CD4-positive, alpha-beta T cell treated with Interleukin-1 beta for 1 hour (primary cell): ENCODE data around the gene ZFAND2A.
"Not testable (repeated sequence)": the region's sequence is repeated elsewhere in the genome, so short reads cannot be mapped to it uniquely, and the experiment has no call there.

ENCODE experiments used
- DNase-seq, 2 donors: peaks; one replicate each; pipeline ENCODE4 v3.0.0-alpha.2; 2020 to 2022

Gene ZFAND2A

GRCh38 chr7:1159891-1160669, at the start of gene ZFAND2A:
ZFAND2A (minus strand) TSS chr7:1160196; CDS start chr7:1158212, 1,984 bp downstream.
- peak; percentile 98 for DNase-seq

- no peak for DNase-seq
Observed at GRCh38 chr7:1209097-1209496, 49.1 kb upstream of the ZFAND2A start.

GRCh38 chr7:1205742-1206141, 45.7 kb upstream of the ZFAND2A start:
- DNase-seq: not testable (repeated sequence)

- DNase-seq: no peak
Observed at GRCh38 chr7:1204460-1205140, 44.6 kb upstream of the ZFAND2A start.

GRCh38 chr7:1202914-1203313, 42.9 kb upstream of the ZFAND2A start:
- not testable (repeated sequence) for DNase-seq

- no peak for DNase-seq
Observed at GRCh38 chr7:1201916-1202315, 41.9 kb upstream of the ZFAND2A start.

GRCh38 chr7:1200045-1200444, 40.0 kb upstream of the ZFAND2A start:
- DNase-seq: no peak

GRCh38 chr7:1197997-1198625, 38.1 kb upstream of the ZFAND2A start:
- DNase-seq: no peak

GRCh38 chr7:1196950-1197349, 37.0 kb upstream of the ZFAND2A start:
- DNase-seq: no peak

GRCh38 chr7:1196441-1196840, 36.4 kb upstream of the ZFAND2A start:
- DNase-seq: not testable (repeated sequence)

- peak; percentile 9 to 33 for DNase-seq
Observed at GRCh38 chr7:1193593-1194424, 33.8 kb upstream of the ZFAND2A start.

GRCh38 chr7:1192171-1192676, 32.2 kb upstream of the ZFAND2A start:
- DNase-seq: peak in 1 of 2 donors; percentile 24

GRCh38 chr7:1189986-1190772, 30.2 kb upstream of the ZFAND2A start:
- no peak for DNase-seq

- DNase-seq: no peak
Observed at GRCh38 chr7:1188720-1189294, 28.8 kb upstream of the ZFAND2A start.

- DNase-seq: no peak
Observed at GRCh38 chr7:1187127-1187526, 27.1 kb upstream of the ZFAND2A start.

GRCh38 chr7:1181640-1182039, 21.6 kb upstream of the ZFAND2A start:
- no peak for DNase-seq

GRCh38 chr7:1181031-1181430, 21.0 kb upstream of the ZFAND2A start:
- DNase-seq: no peak

- peak; percentile 69 to 77 for DNase-seq
Observed at GRCh38 chr7:1176891-1177373, 16.9 kb upstream of the ZFAND2A start.

GRCh38 chr7:1175967-1176851, 16.2 kb upstream of the ZFAND2A start:
- DNase-seq: peak; percentile 70 to 77

GRCh38 chr7:1175597-1175966, 15.6 kb upstream of the ZFAND2A start:
- DNase-seq: no peak
